GM12873 (cell line): Measurements from ENCODE around the gene BTBD17.

Experiments
- CTCF ChIP-seq: IDR thresholded peaks from 2 replicates; pipeline ENCODE4 v1.5.1; 2012; ENCODE audit warnings: low read depth, mild to moderate bottlenecking, moderate library complexity, low read length, control low read depth; ENCODE audit not compliant: insufficient read depth; ENCODE audit errors: missing control alignments

The BTBD17 gene

GRCh38 chr17:74339537-74340195 lies 22.0 kb downstream of the BTBD17 start:
- no peak for TF ChIP-seq CTCF

GRCh38 chr17:74337834-74338500 lies 23.7 kb downstream of the BTBD17 start:
- TF ChIP-seq CTCF: no peak

- TF ChIP-seq CTCF: no peak
Measured at GRCh38 chr17:74336307-74336706, 25.4 kb downstream of the BTBD17 start.

- TF ChIP-seq CTCF: no peak
Measured at GRCh38 chr17:74335529-74336062, 26.1 kb downstream of the BTBD17 start.

GRCh38 chr17:74334393-74335039 lies 27.2 kb downstream of the BTBD17 start:
- TF ChIP-seq CTCF: no peak

- no peak for TF ChIP-seq CTCF
Measured at GRCh38 chr17:74332763-74333283, 28.8 kb downstream of the BTBD17 start.
